SK-N-SH (cell line): Measurements from ENCODE around the gene GRK5. TPM values are rescaled to one million over a fixed set of nuclear protein-coding genes. Genes with fewer than 3 reads are reported as not detected.

Experiments used
- CTCF ChIA-PET: fragments of 300-600, 350-600 bp; formaldehyde crosslinking; extraction: SDS; loops from one replicate; lab custom pipeline; 2021; lab: Yijun Ruan, JAX
- POLR2A ChIA-PET: fragments of 350-600 bp; sonication (Branson Sonifier 250); formaldehyde crosslinking; extraction: SDS; loops from one replicate; lab custom pipeline; 2020; ENCODE audit warnings: antibody characterized with exemption, inconsistent platforms; lab: Yijun Ruan, JAX
- DNase-seq: peaks from one replicate; pipeline ENCODE4 v3.0.0; 2012
- H2AFZ ChIP-seq: fragments of 200-600 bp; sonication (generic); 2 replicates; pipeline ENCODE4 v1.8.1; 2016; ENCODE audit warnings: antibody characterized with exemption, mild to moderate bottlenecking, low read depth
- H3F3A ChIP-seq: fragments of 200-600 bp; sonication (generic); replicated peaks from 2 replicates; pipeline ENCODE3; 2016; ENCODE audit warnings: antibody characterized with exemption, mild to moderate bottlenecking; ENCODE audit not compliant: insufficient read depth
- H3K27ac ChIP-seq, 2 experiments: fragments of 200-500 bp in 1 of 2; fragments of 200-600 bp in 1 of 2; sonication (Bioruptor generic) in 1 of 2; sonication (generic), shearing (Covaris generic) in 1 of 2; 2 replicates each; pipeline versions ENCODE4 v1.5.1 to v1.6.1; 2014 to 2016; ENCODE audit warnings: low read depth in 2 of 2, inconsistent platforms in 1 of 2, low read length in 1 of 2, mild to moderate bottlenecking in 1 of 2, mixed read lengths in 1 of 2
- H3K27me3 ChIP-seq: fragments of 200-600 bp; sonication (generic), shearing (Covaris generic); 2 replicates; pipeline ENCODE4 v1.6.1; 2016; ENCODE audit warnings: mixed run types; ENCODE audit not compliant: insufficient read depth
- H3K36me3 ChIP-seq, 2 experiments: fragments of 200-500 bp in 1 of 2; fragments of 200-600 bp in 1 of 2; sonication (Bioruptor generic) in 1 of 2; sonication (generic) in 1 of 2; replicated peaks in 1 of 2; 2 replicates each; pipeline versions ENCODE3 to v1.5.1; 2014 to 2016; ENCODE audit warnings: low read length in 1 of 2, mild to moderate bottlenecking in 1 of 2; ENCODE audit not compliant: insufficient read depth in 2 of 2, control insufficient read depth in 1 of 2
- H3K4me1 ChIP-seq, 2 experiments: fragments of 200-500 bp in 1 of 2; fragments of 200-600 bp in 1 of 2; sonication (Bioruptor generic) in 1 of 2; sonication (generic), shearing (Covaris generic) in 1 of 2; 2 replicates each; pipeline versions ENCODE4 v1.5.1 to v1.6.1; 2014 to 2016; ENCODE audit warnings: low read depth in 1 of 2, low read length in 1 of 2, mixed run types in 1 of 2; ENCODE audit not compliant: insufficient read depth in 2 of 2, control insufficient read depth in 1 of 2
- H3K4me2 ChIP-seq: fragments of 200-600 bp; sonication (generic), shearing (Covaris generic); 2 replicates; pipeline ENCODE4 v1.6.1; 2017; ENCODE audit warnings: mixed run types
- H3K4me3 ChIP-seq, 2 experiments: fragments of 200-500 bp in 1 of 2; fragments of 200-600 bp in 1 of 2; sonication (Bioruptor generic) in 1 of 2; sonication (generic), shearing (Covaris generic) in 1 of 2; 2 replicates each; pipeline versions ENCODE4 v1.5.1 to v1.8.1; 2014 to 2016; ENCODE audit warnings: low read depth in 2 of 2, inconsistent platforms in 1 of 2, low read length in 1 of 2, mild to moderate bottlenecking in 1 of 2, mixed read lengths in 1 of 2, moderate library complexity in 1 of 2
- H3K79me2 ChIP-seq: fragments of 200-600 bp; sonication (generic); 2 replicates; pipeline ENCODE4 v1.8.1; 2017; ENCODE audit warnings: mild to moderate bottlenecking; ENCODE audit not compliant: insufficient read depth
- H3K9ac ChIP-seq: fragments of 200-600 bp; sonication (generic); 2 replicates; pipeline ENCODE4 v1.6.1; 2017; ENCODE audit warnings: mixed run types
- H3K9me2 ChIP-seq: fragments of 200-600 bp; sonication (generic); 2 replicates; pipeline ENCODE4 v1.6.1; 2017; ENCODE audit warnings: mixed run types
- H3K9me3 ChIP-seq: fragments of 200-600 bp; sonication (generic); 2 replicates; pipeline ENCODE4 v1.6.1; 2017; ENCODE audit warnings: mixed run types, mild to moderate bottlenecking, moderate library complexity
- H4K20me1 ChIP-seq: fragments of 200-600 bp; sonication (generic); 2 replicates; pipeline ENCODE4 v1.6.1; 2017; ENCODE audit warnings: mild to moderate bottlenecking, mixed run types; ENCODE audit not compliant: insufficient read depth
- CHD2 ChIP-seq: fragments of 150-350 bp; IDR thresholded peaks from 2 replicates; pipeline ENCODE4 v1.6.1; 2018; ENCODE audit warnings: low read length; ENCODE audit not compliant: partially characterized antibody
- ELF1 ChIP-seq: IDR thresholded peaks from 2 replicates; pipeline ENCODE4 v1.4.0; 2012
- FOSL2 ChIP-seq: IDR thresholded peaks from 2 replicates; pipeline ENCODE4 v1.4.0; 2012; ENCODE audit warnings: low read depth, mild to moderate bottlenecking, moderate library complexity, borderline replicate concordance
- GABPA ChIP-seq: IDR thresholded peaks from 2 replicates; pipeline ENCODE4 v1.4.0; 2012; ENCODE audit warnings: low read depth, mild to moderate bottlenecking
- NFIC ChIP-seq: IDR thresholded peaks from 2 replicates; pipeline ENCODE4 v1.4.0; 2012; ENCODE audit warnings: borderline replicate concordance
- NRF1 ChIP-seq: IDR thresholded peaks from 2 replicates; pipeline ENCODE4 v1.6.1; 2012; ENCODE audit warnings: low read depth, mild to moderate bottlenecking, low read length
- RAD21 ChIP-seq: IDR thresholded peaks from 2 replicates; pipeline ENCODE4 v1.6.1; 2012; ENCODE audit warnings: mild to moderate bottlenecking, low read length
- RCOR1 ChIP-seq: fragments of 150-350 bp; IDR thresholded peaks from 2 replicates; pipeline ENCODE4 v1.6.1; 2017; ENCODE audit warnings: antibody characterized with exemption, low read length
- RFX5 ChIP-seq: IDR thresholded peaks from 2 replicates; pipeline ENCODE4 v1.6.1; 2012; ENCODE audit warnings: mild to moderate bottlenecking, improper control_type of control experiment, low read length
- RXRA ChIP-seq: IDR thresholded peaks from 2 replicates; pipeline ENCODE4 v1.4.0; 2012; ENCODE audit warnings: low read depth, mild to moderate bottlenecking, borderline replicate concordance
- SMC3 ChIP-seq: IDR thresholded peaks from 2 replicates; pipeline ENCODE4 v1.6.1; 2012; ENCODE audit warnings: low read depth, low read length, improper control_type of control experiment
- WGBS: methylation state at CpG from one replicate; pipeline ENCODE4 v1.1.6; 2017; ENCODE audit warnings: low lambda C conversion rate; 5-methylcytosine and 5-hydroxymethylcytosine counted together
- polyA plus RNA-seq, 3 experiments: library from polyadenylated mRNA; depleted of rRNA; stranded (reverse); fragments of >200 nt; gene quantifications; 2 replicates each; pipeline ENCODE4 v1.2.3, GENCODE V29; 2012
- TF ChIP-seq, protein P1 (sequence below): fragments of 200-600 bp; sonication (generic); IDR thresholded peaks from 2 replicates; pipeline ENCODE4 v1.6.1; 2017; ENCODE audit warnings: antibody characterized with exemption, mild to moderate bottlenecking, moderate library complexity
- TF ChIP-seq, protein P2 (sequence below): fragments of 150-350 bp; IDR thresholded peaks from 2 replicates; pipeline ENCODE4 v1.6.1; 2017; ENCODE audit warnings: antibody characterized with exemption, low read length, low read depth, borderline replicate concordance
- TF ChIP-seq, protein P3 (sequence below): IDR thresholded peaks from 2 replicates; pipeline ENCODE4 v1.4.0; 2012; ENCODE audit warnings: low read depth

Gene GRK5
- polyA plus RNA-seq, 1 of the 3 experiments (the other 2 are of a cell fraction): 12.1 TPM

DNA sequence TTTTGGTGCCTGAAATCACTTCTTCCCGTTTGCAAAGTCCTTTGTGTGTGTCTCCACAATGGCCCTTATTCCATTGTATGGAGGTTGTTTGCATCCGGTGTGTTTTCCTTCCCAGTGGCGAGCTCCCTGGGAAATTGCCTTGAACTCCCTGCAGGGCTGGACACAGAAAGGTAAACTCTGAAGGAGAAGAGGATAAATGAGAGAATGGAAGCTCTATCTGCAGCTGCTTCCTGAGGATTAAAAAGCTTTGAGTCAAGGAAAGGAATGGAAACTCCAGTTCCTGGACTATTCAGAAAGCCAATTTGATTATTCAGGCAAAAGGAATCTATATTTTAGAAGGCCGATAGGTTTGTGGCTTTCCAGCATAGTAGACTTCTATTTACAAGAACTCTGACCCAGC, 4.4 kb upstream of the GRK5 start:
- ChIA-PET CTCF (interaction anchor here (1.0 to 15.4 kb wide), 3 partner anchors 242 to 340 kb away, joined by 3 to 505 read pairs (median 8); partner anchors contain the start of gene RGS10), POLR2A (interaction anchor here (0.7 kb wide), 1 partner anchor 167 kb away, joined by 3 read pairs; no protein-coding TSS in a partner anchor)
- Histone ChIP-seq H3K79me2 (no peaks in the 10 kb centered on the region), H3K4me2 (peak overlapping the region; percentile 45; the same call in 1 of the 2 replicates), H3K36me3 (no peaks in the 10 kb centered on the region), H3F3A (peaks cover 15% of the 10 kb centered on the region), H3K9me3 (no peaks in the 10 kb centered on the region), H3K9me2 (no peaks in the 10 kb centered on the region), H2AFZ (peak overlapping the region; percentile 50; the same call in 1 of the 2 replicates), H3K9ac (no peak overlapping the region), H3K27ac (no peak overlapping the region; a peak in 1 of 4 replicates), H4K20me1 (no peaks in the 10 kb centered on the region), H3K27me3 (no peaks in the 10 kb centered on the region), H3K4me3 (no peak overlapping the region)
- 59% methylated on average over 4 of the region's 4 CpGs for WGBS
- no peak for DNase-seq
- TF ChIP-seq FOSL2: peak; percentile 33; the same call in 1 of the 2 replicates
- no peak for TF ChIP-seq ELF1
- TF ChIP-seq, all 33 proteins: peak for 1
- peaks cover 7 to 9% of the 10 kb centered on the region in 2 experiments; a peak in 2 of 4 replicates for H3K4me1 ChIP-seq

DNA sequence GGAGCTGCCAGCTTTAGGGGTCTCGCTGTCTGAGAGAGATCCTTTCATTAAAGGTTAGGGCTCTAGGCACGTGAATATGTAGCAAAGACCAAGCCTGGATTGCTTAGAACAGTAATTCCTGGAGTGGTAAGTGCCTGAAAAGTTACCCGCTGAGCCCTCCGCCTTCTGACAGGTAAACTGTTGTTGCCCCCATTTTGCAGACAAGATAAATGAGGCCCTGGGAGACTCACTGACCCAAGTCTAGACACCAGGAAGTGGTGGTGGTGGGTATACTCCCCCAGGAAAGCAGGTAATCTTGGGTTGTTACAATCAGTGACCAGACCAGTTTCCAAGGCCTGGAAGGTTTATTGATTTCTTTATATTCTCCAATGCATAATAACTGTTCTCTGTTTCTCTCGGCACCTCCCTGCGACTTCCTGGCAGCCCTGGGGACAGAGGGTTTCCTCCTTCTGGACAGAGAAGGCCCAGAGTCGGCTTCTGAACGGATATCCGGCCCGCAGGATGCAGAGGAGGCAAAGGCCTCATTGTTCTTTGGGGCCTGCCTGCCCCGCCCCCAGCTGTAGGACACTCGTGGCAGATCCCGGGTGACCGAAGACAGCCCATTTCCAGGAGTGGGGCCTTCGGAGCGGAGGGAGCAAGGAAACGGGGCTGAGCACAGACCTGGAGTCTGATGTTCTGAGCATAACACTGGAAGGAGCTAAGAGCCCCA, 1.3 kb upstream of the GRK5 start:
- TF ChIP-seq RFX5 (no peak), GABPA (no peak), NRF1 (no peak), RXRA (no peak)
- 69% methylated on average over 17 of the region's 17 CpGs for WGBS
- peak overlapping the region; percentile 56; the same call in 1 of the 2 replicates for H2AFZ ChIP-seq
- H3K4me1 ChIP-seq: peaks cover 18 to 21% of the 10 kb centered on the region in 2 experiments; a peak in 3 of 4 replicates
- peak; percentile 47 for DNase-seq
- no peaks in the 10 kb centered on the region for H3K9me3 ChIP-seq
- ChIA-PET CTCF (interaction anchor here (0.6 to 15.4 kb wide), 82 partner anchors 8 to 584 kb away, joined by 3 to 505 read pairs (median 5); partner anchors contain the start of genes RGS10 and SFXN4), POLR2A (interaction anchor here (0.5 to 1.5 kb wide), 3 partner anchors 41 to 216 kb away, joined by 3 to 4 read pairs (median 4); partner anchors contain the start of gene SFXN4)
- H3K9me2 ChIP-seq: no peaks in the 10 kb centered on the region
- H3K27ac ChIP-seq: peak overlapping the region in 1 of 2 experiments; percentile 51; a peak in 3 of 4 replicates
- peak overlapping the region; percentile 70; the same call in 1 of the 2 replicates for H3K9ac ChIP-seq
- peaks cover 31% of the 10 kb centered on the region for H3F3A ChIP-seq
- peaks cover 30% of the 10 kb centered on the region for H3K79me2 ChIP-seq
- no peaks in the 10 kb centered on the region for H3K36me3 ChIP-seq
- H3K27me3 ChIP-seq: no peaks in the 10 kb centered on the region
- no peaks in the 10 kb centered on the region for H4K20me1 ChIP-seq
- H3K4me3 ChIP-seq: peak overlapping the region; percentile 68 to 91; a peak in 2 of 4 replicates
- H3K4me2 ChIP-seq: peak overlapping the region; percentile 57; the same call in 1 of the 2 replicates

DNA sequence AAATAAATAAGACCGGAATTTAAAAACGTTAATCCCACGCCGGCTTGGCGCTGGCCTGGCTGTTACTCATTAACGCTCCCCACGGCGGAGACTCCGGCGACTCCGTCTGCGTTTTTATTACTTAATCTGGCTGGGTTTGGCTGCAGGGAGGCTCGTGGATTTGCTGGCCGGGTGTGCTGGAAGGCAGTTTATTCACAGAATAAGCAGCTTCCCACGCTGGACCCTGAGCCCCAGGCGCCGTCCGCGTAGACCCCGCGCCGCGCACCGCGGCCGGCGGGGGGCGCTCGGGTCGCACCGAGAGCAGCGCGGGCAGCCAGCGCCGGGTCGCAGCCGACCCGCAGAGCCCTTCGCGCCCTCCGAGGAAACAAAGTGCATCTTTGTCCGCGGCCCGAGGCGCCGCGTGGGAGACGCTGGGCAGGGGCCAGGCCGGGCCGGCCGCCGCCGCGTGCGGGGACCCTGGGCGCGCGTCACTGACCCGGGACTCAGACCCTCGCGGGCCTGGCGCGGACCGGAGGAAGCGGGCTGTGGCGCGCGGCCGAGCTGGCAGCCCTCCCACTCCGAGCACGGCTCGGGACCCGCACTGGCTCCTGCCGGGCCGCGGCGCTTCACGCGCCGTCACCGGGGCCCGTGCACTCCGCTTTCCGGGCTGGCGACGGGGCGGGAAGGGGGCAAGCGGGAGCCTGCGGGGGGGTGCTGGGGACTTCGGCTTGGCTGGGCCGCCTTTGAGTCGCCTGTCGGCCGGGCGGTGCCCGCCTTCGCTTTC, 587 bp upstream of the GRK5 start:
- Histone ChIP-seq H3K79me2 (peaks cover 31% of the 10 kb centered on the region), H4K20me1 (no peaks in the 10 kb centered on the region)
- CTCF ChIA-PET: interaction anchor here (0.6 to 15.4 kb wide), 94 partner anchors 8 to 584 kb away, joined by 3 to 505 read pairs (median 4); partner anchors contain the start of genes RGS10 and SFXN4
- TF ChIP-seq CHD2 (peak; percentile 20), ELF1 (no peak), SMC3 (peak; percentile 91), RCOR1 (0 out of 2 replicates have a peak, but pooled peaks have one; percentile 15), NFIC (peak; percentile 6; the same call in 1 of the 2 replicates), RAD21 (peak; percentile 77)
- TF ChIP-seq, protein P1, sequence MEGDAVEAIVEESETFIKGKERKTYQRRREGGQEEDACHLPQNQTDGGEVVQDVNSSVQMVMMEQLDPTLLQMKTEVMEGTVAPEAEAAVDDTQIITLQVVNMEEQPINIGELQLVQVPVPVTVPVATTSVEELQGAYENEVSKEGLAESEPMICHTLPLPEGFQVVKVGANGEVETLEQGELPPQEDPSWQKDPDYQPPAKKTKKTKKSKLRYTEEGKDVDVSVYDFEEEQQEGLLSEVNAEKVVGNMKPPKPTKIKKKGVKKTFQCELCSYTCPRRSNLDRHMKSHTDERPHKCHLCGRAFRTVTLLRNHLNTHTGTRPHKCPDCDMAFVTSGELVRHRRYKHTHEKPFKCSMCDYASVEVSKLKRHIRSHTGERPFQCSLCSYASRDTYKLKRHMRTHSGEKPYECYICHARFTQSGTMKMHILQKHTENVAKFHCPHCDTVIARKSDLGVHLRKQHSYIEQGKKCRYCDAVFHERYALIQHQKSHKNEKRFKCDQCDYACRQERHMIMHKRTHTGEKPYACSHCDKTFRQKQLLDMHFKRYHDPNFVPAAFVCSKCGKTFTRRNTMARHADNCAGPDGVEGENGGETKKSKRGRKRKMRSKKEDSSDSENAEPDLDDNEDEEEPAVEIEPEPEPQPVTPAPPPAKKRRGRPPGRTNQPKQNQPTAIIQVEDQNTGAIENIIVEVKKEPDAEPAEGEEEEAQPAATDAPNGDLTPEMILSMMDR: peak; percentile 77
- TF ChIP-seq, protein P2, sequence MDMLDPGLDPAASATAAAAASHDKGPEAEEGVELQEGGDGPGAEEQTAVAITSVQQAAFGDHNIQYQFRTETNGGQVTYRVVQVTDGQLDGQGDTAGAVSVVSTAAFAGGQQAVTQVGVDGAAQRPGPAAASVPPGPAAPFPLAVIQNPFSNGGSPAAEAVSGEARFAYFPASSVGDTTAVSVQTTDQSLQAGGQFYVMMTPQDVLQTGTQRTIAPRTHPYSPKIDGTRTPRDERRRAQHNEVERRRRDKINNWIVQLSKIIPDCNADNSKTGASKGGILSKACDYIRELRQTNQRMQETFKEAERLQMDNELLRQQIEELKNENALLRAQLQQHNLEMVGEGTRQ: no peak
- TF ChIP-seq, protein P3, sequence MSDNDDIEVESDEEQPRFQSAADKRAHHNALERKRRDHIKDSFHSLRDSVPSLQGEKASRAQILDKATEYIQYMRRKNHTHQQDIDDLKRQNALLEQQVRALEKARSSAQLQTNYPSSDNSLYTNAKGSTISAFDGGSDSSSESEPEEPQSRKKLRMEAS: 0 out of 2 replicates have a peak, but pooled peaks have one; percentile 8
- TF ChIP-seq, all 33 proteins: peak for 7
- 36% methylated on average over 13 of the region's 97 CpGs for WGBS
- H3K4me1 ChIP-seq: peaks cover 25 to 29% of the 10 kb centered on the region in 2 experiments; a peak in 3 of 4 replicates
- peak overlapping the region; percentile 62; the same call in 1 of the 2 replicates for H2AFZ ChIP-seq
- peak overlapping the region; percentile 51 to 78 for H3K27ac ChIP-seq
- peak overlapping the region; percentile 68 to 91 for H3K4me3 ChIP-seq
- peak; percentile 92 for DNase-seq
- POLR2A ChIA-PET: interaction anchor here (0.5 to 1.5 kb wide), 4 partner anchors 42 to 216 kb away, joined by 3 to 4 read pairs (median 4); partner anchors contain the start of gene SFXN4
- H3K4me2 ChIP-seq: peak overlapping the region; percentile 77; the same call in 1 of the 2 replicates
- H3K9me2 ChIP-seq: no peaks in the 10 kb centered on the region
- no peaks in the 10 kb centered on the region for H3K36me3 ChIP-seq
- H3K9ac ChIP-seq: peak overlapping the region; percentile 70; the same call in 1 of the 2 replicates
- H3K27me3 ChIP-seq: no peaks in the 10 kb centered on the region
- no peaks in the 10 kb centered on the region for H3K9me3 ChIP-seq
- H3F3A ChIP-seq: peaks cover 33% of the 10 kb centered on the region
